Panc1 (cell line): ENCODE measurements around the gene ADPRHL1. TPM values are rescaled to one million over a fixed set of nuclear protein-coding genes. Genes with fewer than 3 reads are reported as not detected.

Source experiments
- ATAC-seq: fragments of 200-7000 bp; cut with Tn5 transposase; 2 replicates; pipeline ENCODE4 v1.9.1; 2020; ENCODE audit warnings: mild to moderate bottlenecking, moderate library complexity
- BruUV-seq: library from RNA; stranded (reverse); fragments of 400-500 nt; replicated peaks from 2 replicates; lab custom pipeline; 2021; lab: Mats Ljungman, UMichigan
- CTCF ChIA-PET: fragments of 300-600 bp; sonication (Branson Sonifier 250); formaldehyde crosslinking; loops from one replicate; lab custom pipeline; 2022; ENCODE audit warnings: antibody characterized with exemption; lab: Charles Lee
- POLR2A ChIA-PET: fragments of 300-600 bp; sonication (Branson Sonifier 250); formaldehyde crosslinking; loops from one replicate; lab custom pipeline; 2022; ENCODE audit warnings: antibody characterized with exemption; lab: Charles Lee
- DNase-seq: peaks from one replicate; pipeline ENCODE4 v3.0.0-alpha.2; 2010; ENCODE audit warnings: low read depth, low spot score
- H3K27ac ChIP-seq: 2 replicates; pipeline ENCODE4 v1.5.1; 2011; ENCODE audit warnings: mild to moderate bottlenecking, low read length, inconsistent platforms
- H3K27me3 ChIP-seq: fragments of 200-500 bp; sonication (Bioruptor generic); 2 replicates; pipeline ENCODE4 v1.6.0; 2014; ENCODE audit warnings: low read length, inconsistent platforms; ENCODE audit not compliant: control insufficient read depth, insufficient read depth
- H3K36me3 ChIP-seq: fragments of 200-500 bp; sonication (Bioruptor generic); 2 replicates; pipeline ENCODE4 v1.5.1; 2014; ENCODE audit warnings: inconsistent platforms, mild to moderate bottlenecking, low read length, moderate library complexity; ENCODE audit not compliant: control insufficient read depth, insufficient read depth
- H3K4me1 ChIP-seq: 2 replicates; pipeline ENCODE4 v1.5.1; 2011; ENCODE audit warnings: inconsistent platforms, mild to moderate bottlenecking, low read length, moderate library complexity; ENCODE audit not compliant: control insufficient read depth, insufficient read depth
- H3K4me3 ChIP-seq, 2 experiments: 2 replicates each; pipeline ENCODE4 v1.5.1; 2011 to 2012; ENCODE audit warnings: low read depth in 2 of 2, low read length in 2 of 2, mild to moderate bottlenecking in 2 of 2, inconsistent platforms in 1 of 2, moderate library complexity in 1 of 2
- H3K9me3 ChIP-seq: fragments of 200-500 bp; sonication (Bioruptor generic); 2 replicates; pipeline ENCODE4 v1.5.1; 2014; ENCODE audit warnings: low read depth, mild to moderate bottlenecking, inconsistent platforms, low read length, moderate library complexity; ENCODE audit not compliant: control insufficient read depth, insufficient read depth
- CTCF ChIP-seq: fragments of 450-650 bp; IDR thresholded peaks from 2 replicates; pipeline ENCODE4 v1.5.1; 2017; ENCODE audit warnings: mild to moderate bottlenecking
- POLR2AphosphoS5 ChIP-seq: IDR thresholded peaks from 2 replicates; pipeline ENCODE4 v1.6.1; 2012; ENCODE audit warnings: mild to moderate bottlenecking, low read depth, low read length, moderate library complexity
- REST ChIP-seq, 2 experiments: IDR thresholded peaks; 2 replicates each; pipeline ENCODE4 v1.6.1; 2011 to 2012; ENCODE audit warnings: low read depth in 2 of 2, control low read depth in 1 of 2, low read length in 1 of 2, mild to moderate bottlenecking in 1 of 2, moderate library complexity in 1 of 2; ENCODE audit not compliant: insufficient read depth in 1 of 2
- SIN3A ChIP-seq: IDR thresholded peaks from 2 replicates; pipeline ENCODE4 v1.6.1; 2012; ENCODE audit warnings: low read depth, mild to moderate bottlenecking, low read length, moderate library complexity, borderline replicate concordance; ENCODE audit not compliant: insufficient read depth
- TCF7L2 ChIP-seq: IDR thresholded peaks from 2 replicates; pipeline ENCODE4 v1.6.1; 2011; ENCODE audit warnings: mild to moderate bottlenecking, low read depth, low read length, inconsistent platforms
- in situ Hi-C: cut with HindIII; loops from 2 replicates; pipeline ENCODE4 v1.10.0; 2016; ENCODE audit warnings: low sequenced_read_pairs, low pct_unique_long_range_greater_than_20kb
- intact Hi-C: fragments of 100-400 bp; cut with micrococcal nuclease; formaldehyde crosslinking; loops from one replicate; pipeline ENCODE4 v1.10.0; 2022; ENCODE audit not compliant: unreplicated experiment
- total RNA-seq: library from RNA; stranded (reverse); gene quantifications from one replicate; pipeline ENCODE4 v1.2.1, GENCODE V29; 2021; ENCODE audit not compliant: unreplicated experiment

ADPRHL1 gene
- total RNA-seq, 1 experiment from 2014 or later, result 4.8 TPM

GRCh38 chr13:113367771-113368170, 85.5 kb downstream of the ADPRHL1 start:
- POLR2A ChIA-PET, result no interaction called here
- H3K36me3 ChIP-seq, result no peaks in the 10 kb centered on the region; the same call in 1 of the 2 replicates
- CTCF ChIA-PET, result no interaction called here
- no peak for DNase-seq
- no peak overlapping the region for H3K27ac ChIP-seq
- H3K4me3 ChIP-seq, result no peak overlapping the region
- intact Hi-C loops (no loop called here), in situ Hi-C loops (no loop called here)
- ATAC-seq, result no peak
- no TSS peak for BruUV-seq
- H3K4me1 ChIP-seq, result no peaks in the 10 kb centered on the region
- H3K9me3 ChIP-seq, result no peaks in the 10 kb centered on the region
- H3K27me3 ChIP-seq, result no peaks in the 10 kb centered on the region
- no peak for TF ChIP-seq CTCF
- no peak for TF ChIP-seq SIN3A
- no peak for TF ChIP-seq TCF7L2
- no peak for TF ChIP-seq POLR2AphosphoS5
- no peak for TF ChIP-seq REST (IDR thresholded peaks at IDR 0.05; ENCODE audit: insufficient read depth in 1 of 2, low read depth in 2 of 2, low read length in 1 of 2)

GRCh38 chr13:113367020-113367560, 86.2 kb downstream of the ADPRHL1 start:
- Histone ChIP-seq H3K9me3 (no peaks in the 10 kb centered on the region), H3K4me3 (no peak overlapping the region), H3K4me1 (no peaks in the 10 kb centered on the region), H3K27me3 (no peaks in the 10 kb centered on the region), H3K27ac (no peak overlapping the region), H3K36me3 (no peaks in the 10 kb centered on the region; the same call in 1 of the 2 replicates)
- in situ Hi-C loops (no loop called here), intact Hi-C loops (no loop called here)
- BruUV-seq, result no TSS peak
- DNase-seq (no peak), ATAC-seq (no peak)
- CTCF ChIA-PET, result no interaction called here
- TF ChIP-seq TCF7L2 (no peak), POLR2AphosphoS5 (no peak), CTCF (no peak)
- POLR2A ChIA-PET, result interaction anchor here (0.6 kb wide), 1 partner anchor 20 kb away, joined by 5 read pairs; no protein-coding TSS in a partner anchor
